Dedifferentiated amniotic fluid mesenchymal stem cell (primary cell): ENCODE measurements around the gene GJC2.
A peak's percentile ranks its signal among the peaks of the same experiment; 100 is the strongest.

Experiments used
- DNase-seq: peaks from one replicate; pipeline ENCODE4 v3.0.0-alpha.2; 2016; ENCODE audit errors: extremely low spot score

Gene GJC2

DNA sequence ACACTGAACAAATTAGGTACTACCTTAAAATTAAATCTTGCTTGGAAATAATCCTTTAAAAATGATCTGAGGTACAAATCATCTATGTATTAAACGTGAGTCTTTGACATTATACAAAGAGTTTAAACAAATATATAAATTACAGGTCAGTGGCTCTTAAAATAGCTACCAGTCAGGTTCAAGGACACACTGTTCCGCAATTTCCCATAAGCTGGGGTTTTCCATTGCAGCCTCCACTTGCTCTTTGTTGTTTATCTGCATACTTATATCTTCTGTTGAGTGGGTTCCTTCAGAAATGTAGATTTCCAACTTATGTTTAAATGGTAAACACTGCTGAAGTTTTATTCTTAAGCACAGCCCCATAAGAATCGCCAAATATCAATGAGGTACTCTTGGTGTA lies 34.9 kb upstream of the GJC2 start:
- DNase-seq = no peak

DNA sequence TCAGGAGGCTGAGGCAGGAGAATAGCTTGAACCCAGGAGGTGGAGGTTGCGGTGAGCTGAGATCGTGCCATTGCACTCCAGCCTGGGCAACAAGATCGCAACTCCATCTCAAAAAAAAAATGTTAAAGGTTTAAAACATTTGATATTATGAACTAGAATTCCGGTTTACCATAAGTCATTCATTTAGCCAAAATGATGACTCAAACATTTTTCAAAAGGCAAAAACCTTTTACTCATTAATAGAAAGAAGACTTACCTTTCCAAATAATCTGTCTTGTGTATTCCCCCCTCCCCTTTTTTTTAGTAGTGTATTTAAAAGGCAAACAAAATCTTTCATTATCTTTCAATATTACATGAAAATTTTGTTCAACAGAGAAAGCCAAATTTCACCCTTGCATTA lies 32.4 kb upstream of the GJC2 start:
- no peak for DNase-seq

DNA sequence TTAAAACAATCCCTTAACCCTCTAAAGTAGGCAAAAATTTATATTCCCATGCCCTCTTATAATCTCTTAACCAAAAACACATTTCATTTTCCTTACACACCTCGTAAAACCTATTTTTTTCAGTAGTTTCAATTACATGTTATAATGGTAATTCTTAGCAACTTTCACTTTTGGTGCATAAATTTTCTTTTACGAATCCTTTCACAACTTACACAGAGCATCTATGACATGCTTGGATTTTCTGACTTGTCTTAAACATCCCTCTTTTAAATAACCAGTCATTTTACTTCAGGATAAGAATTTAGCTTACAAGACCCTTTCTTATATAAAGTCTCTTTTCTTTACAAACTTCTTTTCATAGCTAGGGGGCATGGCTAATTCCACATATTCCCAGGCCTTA lies 31.7 kb upstream of the GJC2 start:
- DNase-seq = no peak

DNA sequence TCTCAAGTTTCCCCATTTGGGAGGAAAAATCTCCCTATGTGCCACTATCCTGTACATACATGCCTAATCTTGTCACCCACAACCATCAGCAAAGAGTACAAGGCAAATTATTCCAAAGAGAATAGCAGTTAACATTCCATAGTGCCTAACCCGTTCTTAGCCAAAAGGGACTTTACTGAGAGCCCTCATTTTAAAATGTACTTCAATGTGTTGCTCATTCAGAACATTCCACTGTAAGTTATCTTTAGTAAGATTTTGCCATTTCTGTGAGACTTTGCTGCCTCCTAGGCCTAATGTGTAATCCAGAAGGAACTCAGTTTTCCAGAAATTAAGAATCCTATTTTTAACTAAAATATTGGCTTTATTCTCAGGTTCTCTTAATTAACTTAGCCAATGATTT lies 29.4 kb upstream of the GJC2 start:
- DNase-seq = no peak

DNA sequence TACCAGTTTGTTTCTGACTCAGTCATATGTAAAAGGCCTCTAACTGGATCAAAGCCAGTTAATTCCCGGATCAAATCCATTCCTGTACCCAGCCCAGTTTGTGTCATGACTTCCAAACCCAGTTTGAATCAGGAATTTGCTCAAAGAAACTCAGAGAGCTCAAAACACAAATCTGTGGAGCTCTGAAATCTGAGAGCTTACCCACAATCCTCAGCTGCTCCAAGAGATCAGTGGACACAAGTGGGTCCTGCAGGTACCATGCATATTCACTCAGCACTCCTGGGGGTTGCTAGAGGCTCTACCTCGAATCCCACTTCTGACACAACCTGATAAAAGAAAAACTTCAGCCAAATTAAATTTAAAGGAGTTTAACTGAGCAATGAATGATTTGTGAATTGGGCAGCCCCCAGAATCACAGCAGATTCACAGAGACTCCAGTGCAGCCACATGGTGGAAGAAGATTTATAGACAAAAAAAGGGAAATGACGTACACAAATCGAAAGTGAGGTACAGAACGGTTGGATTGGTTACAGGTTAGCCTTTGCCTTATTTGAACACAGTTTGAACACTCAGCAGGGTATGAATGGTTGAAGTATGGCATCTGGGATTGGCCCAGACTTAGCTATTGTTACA lies 28.8 kb upstream of the GJC2 start:
- DNase-seq = peak; percentile 67

DNA sequence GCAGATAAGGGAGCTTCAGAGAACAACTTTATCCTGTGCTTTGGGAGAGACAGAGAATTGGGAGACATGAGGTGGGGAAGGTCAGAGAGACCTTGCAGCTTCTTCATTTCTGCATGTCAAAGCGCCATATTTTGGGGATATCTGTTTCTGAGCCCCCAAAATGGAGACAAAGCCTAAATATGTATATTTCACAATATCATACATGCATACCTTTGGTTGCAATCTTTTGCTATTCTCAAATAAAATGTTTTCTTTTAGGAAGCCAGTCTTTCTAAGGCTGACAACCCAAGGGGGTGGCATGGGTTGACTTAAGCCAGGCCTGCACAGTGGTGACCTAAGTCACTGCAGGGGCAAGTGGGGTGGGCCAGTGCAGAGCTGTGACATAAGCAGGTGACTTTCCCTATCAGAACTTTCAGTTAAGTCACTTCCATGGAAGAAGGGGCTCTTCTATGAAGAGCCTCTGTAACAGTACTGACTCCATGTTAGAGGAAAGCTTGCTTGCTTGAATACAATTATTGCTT lies 26.7 kb upstream of the GJC2 start:
- DNase-seq = no peak

DNA sequence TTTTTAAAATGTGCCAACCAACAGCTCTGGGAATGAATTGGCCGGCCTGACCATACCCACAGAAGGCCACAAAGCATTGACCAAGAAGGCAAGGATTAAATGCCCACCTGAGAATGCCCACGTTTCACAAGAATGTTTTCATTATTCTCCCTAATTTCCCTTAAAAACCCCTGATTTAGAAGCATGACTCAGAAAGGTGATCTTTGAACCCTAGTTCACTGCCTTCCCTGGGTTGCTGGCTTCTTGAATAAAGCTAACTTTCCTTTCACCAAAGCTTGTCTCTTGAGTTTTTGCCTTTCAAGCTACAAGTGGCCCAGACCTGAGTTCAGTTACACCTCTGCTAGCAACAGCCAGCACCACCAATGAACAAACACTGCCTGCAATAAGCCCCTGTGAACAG lies 26.2 kb upstream of the GJC2 start:
- DNase-seq = no peak

DNA sequence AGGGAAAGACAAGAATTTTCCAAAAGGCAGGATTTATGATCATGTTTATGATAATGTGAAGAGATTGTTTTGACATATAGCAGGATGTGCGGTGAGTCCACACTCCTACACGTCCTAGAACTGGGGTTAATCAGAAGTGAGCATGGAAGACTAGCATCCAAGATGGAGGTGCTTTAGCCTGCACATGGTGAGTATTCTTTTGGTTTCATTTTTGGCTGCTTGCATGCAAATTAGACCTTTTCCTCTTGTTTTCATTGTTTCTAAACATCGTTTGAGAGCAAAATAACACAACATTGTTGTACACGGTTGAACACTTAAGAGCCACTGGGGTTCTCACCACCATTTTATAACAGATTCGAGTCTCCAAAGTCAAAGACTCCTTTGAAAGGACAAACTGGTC lies 24.5 kb upstream of the GJC2 start:
- no peak for DNase-seq

DNA sequence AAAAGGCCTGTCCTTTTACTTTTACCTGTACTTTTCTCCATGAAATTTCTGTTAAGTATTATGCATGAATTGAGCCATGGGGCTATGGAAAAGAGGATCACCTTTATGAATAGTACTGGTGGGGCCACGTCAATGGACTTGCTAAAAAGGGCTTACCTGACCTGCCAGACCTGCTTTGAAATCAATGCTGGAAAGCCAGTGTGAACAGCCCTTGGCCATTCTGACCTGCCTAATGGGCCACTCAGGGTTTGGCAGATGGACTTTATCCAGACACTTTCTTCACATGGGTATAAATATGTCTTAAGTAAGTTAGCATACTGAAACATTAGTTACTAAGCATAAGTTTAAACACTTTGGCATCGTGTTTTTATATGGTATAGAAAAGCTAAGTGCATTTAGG lies 18.0 kb upstream of the GJC2 start:
- DNase-seq = no peak

DNA sequence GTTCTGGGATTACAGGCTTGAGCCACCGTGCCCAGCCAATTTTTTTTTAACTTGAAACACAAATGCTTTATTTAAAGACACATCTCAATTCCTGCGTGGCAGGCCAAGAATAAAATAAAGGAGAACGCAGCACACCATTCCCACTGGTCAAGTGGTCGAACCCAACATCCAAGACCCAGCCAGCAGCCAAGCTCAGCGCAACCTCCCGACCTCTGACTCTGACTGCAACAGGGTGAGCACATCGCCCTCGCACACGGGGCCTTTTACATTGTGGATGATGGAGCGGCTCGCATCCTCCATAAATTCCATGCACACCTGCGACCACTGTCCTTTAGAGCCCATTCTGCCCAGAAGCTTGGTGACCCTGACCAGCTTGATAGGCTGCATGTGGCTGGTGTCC lies 15.1 kb upstream of the GJC2 start:
- no peak for DNase-seq

DNA sequence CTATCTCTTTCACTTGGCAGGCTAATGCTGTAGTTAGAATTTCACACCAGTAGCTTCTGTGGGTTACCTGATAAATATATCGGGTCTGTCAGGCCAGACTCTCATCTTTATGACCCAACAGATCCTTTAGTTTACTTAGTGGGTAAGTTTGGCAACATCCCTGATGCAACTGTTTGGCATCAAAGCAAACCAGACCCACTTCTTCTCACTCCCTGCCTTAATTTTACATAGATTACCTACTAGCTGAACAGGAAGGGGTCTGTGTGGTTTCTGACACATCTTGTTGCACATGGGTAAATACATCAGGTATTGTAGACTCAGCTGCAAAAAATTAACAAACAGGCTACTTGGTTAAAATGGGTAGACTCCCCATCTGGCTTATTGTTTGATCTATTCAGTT lies 12.8 kb upstream of the GJC2 start:
- no peak for DNase-seq

DNA sequence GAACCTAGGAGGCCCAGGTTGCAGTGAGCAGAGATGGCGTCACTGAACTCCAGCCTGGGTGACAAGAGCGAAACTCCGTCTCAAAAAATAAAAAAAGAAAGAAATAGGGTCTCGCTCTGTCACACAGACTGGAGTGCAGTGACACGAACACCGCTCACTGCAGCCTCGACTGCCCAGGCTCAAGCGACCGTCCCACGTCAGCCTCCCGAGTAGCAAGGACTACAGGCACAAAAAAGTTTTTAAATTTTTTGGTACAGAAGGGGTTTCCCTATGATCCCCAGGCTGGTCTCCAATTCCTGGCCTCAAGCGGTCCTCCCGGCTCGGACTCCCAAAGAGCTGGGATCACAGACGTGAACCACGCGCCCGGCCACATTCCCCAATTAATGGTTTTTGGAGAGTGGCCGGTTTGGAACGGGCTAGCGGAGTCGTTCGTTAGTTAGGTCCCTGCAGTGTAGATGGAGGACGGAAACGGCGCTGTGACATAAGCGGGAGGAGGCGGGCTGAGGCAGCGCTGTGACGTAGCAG lies 10.3 kb upstream of the GJC2 start:
- no peak for DNase-seq

DNA sequence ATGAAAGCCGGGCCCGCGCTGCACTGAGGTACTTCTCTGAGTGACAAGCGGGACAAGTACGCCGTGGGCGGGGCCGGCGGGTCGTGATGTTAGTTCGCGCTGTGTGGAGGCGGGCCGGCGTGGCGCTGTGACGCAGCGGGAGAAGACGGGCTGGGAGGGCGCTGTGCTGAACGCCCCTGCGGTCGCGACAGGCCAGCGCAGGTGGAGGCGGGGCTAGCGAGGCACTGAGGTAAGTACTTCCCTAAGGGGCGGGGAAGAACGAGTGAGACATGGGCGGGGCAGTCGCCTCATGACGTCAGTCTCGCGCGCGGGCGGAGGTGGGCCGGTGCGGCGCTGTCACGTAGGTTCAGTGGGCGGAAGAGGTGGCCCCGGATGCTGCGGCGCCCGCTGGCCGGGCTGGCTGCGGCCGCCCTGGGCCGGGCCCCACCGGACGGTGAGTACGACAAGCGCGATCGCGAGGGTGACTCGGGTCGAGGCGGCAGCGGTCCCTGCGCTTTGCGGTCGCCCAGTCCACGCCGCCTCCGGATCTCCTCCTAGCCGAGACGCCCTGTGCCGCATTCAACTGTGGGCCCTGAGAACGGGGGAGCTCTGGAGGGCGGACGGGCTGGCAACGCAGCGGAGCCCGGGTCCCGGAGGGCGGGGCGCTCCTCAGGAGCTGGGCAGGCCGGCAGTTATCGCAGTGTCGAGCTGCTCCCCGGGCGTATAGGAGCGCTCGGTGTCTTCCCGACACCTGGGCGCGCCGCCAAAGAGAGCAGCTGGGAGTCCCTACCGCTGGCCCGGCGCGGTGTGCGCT lies 9.6 kb upstream of the GJC2 start, which contains the start of gene GUK1:
TSS of gene GUK1 (plus strand) at position 349 of the 793 bp plus-strand sequence. CDS start at position 373, 24 bp downstream.
- peak; percentile 96 for DNase-seq

DNA sequence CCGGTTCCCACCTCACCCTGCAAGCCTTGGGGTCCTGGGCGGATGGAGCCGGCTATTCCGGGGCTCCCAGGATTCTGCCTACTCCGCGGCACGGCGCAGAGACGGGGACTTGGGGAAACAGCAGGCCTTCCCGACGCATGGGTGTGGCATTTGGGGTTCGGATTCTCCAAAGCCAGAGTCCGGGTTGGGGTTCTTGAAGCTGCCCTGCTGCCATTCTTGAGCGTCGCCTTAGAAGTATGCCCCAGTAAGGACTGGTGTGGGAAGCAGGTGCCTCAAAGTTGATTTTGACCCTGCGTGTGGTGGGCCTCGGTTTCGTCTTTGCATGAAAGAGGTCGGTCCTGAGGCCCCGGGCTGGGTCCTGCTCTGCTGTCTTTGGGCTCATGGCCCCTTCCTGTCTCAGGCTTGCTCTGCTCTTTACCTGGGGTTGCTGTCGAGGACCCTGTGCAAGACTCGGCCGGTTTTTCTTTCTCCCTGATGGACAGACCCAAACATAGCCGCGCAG lies 9.0 kb upstream of the GJC2 start:
- DNase-seq = no peak

DNA sequence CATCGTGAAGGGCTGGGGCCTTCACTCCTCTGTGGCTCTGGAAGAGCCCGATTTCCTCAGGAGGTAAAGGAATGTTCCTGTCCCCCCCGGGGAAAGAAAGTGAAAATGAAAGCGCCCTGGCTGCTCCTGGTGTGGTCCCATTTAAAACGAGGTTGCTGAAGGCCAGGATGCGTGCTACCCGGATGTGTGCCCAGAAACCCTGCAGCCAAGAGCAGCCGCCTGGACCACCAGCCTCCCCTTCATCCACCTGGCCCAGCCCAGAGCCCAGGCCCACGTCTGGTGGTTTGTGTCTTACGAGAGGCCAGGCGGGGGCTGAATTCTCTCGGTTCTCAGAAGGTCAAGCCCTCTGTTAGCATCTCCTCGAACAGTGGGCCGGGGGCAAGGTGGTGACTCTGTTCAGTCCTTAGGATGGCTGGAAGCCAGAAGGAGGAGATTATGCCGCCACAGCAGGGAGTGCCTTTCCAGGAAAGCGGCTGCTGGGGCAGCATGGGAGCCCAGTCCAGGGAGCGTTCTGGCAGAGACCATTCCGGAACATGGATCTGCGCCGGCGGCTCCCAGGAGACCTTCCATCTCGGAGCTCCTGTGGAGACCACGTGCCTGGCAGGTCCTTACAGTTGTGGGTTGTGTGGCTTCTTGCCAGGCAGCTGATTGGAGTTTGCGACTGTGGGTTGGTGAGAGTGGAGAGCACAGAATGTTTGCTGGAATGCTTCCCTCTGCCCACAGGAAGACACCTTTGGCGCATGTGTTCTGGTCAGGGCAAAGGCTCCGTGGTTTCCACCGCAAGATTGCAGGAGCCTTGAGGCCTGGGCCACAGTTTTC lies 8.3 kb upstream of the GJC2 start:
- no peak for DNase-seq

DNA sequence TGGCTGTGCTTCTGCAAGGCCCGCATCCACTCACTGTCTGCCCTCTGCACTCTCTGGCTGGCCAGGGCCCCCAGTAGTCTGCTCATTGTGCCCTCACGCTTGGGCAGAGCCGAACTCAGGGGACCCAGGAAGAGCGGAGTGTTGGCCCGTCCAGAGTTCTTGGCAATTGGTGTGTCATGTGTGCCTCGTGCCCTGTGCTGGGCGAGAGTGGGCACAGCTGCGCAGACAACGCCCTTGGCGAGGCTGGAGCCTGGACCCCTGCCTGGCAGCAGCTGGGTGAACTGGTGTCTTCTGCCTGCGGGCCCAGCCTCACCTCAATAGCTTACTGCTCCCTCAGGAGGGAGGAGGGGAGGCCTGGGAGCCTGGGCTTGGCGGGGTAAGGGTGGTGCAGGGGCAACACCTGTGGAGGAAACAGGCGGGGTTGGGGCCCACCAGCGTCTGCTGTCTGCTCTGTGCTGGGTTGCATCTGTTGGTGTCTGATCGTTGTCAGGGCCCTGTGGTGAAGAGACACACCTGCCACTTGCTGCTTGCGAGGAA lies 7.5 kb upstream of the GJC2 start:
- no peak for DNase-seq

DNA sequence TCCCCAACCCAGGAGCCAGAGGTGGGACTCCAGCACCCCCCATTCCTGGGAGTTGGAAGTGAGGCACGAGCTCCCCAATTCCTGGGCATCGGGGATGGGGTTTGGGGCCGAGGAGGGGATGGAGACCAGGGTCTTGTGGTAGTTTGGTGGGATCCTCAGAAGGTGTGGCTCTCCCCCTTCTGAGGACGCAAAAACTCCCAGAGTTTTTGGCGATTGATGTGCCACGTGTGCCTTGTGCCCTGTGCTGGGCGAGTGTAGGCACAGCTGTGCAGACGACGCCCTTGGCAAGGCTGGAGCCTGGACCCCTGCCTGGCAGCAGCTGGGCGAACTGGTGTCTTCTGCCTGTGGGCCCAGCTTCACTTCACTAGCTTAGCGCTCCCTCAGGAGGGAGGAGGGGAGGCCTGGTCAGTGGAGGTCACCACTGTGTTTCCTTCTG lies 7.0 kb upstream of the GJC2 start:
- DNase-seq = no peak

DNA sequence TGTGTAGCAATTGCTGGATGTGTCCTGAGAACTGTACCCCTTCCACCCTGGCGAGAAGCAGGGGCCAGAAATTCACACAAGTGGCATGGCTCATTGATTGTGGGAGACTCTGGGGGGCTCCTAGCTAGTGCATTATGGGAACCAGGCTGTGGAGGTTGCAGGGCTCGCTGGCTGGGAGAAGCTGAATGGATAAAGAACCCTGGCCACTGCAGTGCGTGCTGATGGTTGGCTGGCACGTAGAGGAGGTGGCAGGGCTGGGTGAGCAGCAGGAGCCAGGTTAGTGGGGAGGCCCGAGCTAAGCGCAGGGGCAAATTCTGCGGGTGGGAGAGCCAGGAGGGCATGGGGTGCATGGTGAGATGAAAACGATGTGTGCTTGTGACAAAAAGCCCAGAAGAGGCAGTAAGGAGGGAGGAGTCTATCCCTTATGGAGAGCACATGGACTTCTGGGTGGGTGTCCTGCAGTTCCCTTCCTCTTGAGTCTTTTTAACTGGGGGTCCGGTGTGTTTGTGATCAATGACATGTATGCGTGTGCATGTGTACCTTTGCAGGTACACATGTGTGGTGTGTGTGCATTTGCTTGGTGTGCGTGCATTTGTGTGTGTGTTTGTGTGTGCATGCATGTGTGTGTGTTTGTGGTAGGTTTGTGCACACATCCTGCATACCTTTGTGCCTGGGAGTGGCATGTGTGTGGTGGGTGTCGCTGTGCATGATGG lies 6.1 kb upstream of the GJC2 start:
- no peak for DNase-seq

DNA sequence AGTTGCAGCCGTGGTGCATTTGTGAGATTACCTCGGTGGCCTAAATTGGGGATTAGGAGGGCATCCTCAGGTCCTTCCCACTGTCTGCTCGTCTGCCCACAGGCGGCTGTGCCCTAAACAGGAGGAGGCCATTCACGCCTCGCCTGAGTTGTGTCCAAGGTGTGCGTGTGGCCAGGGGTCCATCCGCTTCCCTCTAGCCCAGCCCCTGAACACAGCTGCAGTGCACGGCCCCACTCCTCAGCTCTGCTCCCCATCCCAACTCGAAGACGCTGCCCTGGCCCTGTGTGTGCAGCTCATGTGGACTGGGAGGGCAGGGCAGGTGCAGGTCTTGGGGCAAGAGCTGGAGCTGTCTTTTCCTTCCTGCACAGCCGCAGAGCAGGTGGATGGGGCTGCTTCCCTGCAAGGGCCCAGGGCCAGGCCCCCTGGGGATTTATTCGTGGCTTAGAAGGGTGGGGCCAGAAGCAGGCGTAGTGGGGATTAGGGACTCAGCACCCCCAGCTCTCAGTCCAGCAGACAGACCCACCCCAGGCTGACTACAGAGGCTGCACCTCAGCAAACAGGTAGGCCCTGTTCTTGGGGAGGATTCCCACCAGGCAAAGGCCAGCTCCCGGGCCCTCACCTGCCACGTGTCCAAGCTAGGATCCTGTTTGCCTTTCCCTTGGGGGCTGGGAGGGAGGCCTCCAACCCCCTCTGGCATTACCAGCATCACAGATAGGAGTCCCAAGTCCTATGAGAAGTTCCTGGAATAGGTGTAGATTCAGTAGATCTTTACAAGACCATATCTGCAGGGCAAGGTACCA lies 5.3 kb upstream of the GJC2 start:
- DNase-seq = no peak

DNA sequence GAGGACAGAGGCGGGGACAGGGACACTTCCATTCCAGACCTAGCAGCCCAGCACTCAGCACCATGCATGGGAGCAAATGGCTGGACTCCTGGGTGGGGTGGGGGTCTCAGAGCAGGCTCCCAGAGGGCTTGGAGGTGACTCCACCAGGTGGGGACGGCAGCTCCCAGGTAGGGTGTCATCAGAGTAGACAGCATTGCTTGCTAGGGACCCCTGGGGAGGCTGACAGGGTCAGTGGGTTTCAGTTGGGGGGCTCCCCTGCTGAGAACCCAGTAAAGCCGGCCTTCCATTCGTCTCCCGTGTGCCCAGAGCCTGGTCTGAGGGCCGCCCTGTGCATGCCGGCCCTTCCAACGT lies 4.8 kb upstream of the GJC2 start:
- DNase-seq = no peak
